HG03521 (cell line): Measurements from ENCODE around the gene FOXL2NB.
A peak's percentile ranks its signal among the peaks of the same experiment; 100 is the strongest.

Source experiments
- ATAC-seq: cut with Tn5 transposase; IDR thresholded peaks from one replicate; pipeline ENCODE4 v1.9.1; 2021; ENCODE audit warnings: mild to moderate bottlenecking, moderate library complexity; ENCODE audit not compliant: unreplicated experiment

FOXL2NB gene

GRCh38 chr3:138928727-138929372 lies 18.2 kb upstream of the FOXL2NB start:
- ATAC-seq: no peak

- ATAC-seq: no peak
Observed at GRCh38 chr3:138933068-138933668, 13.8 kb upstream of the FOXL2NB start.

GRCh38 chr3:138933981-138934691 lies 12.9 kb upstream of the FOXL2NB start:
- no peak for ATAC-seq

GRCh38 chr3:138935505-138935862 lies 11.5 kb upstream of the FOXL2NB start:
- ATAC-seq: no peak

- ATAC-seq: peak; percentile 62
Observed at GRCh38 chr3:138935863-138936740, 10.9 kb upstream of the FOXL2NB start.

GRCh38 chr3:138936741-138937689 lies 10.0 kb upstream of the FOXL2NB start:
- ATAC-seq: no peak

- ATAC-seq: no peak
Observed at GRCh38 chr3:138937690-138938055, 9.3 kb upstream of the FOXL2NB start.

GRCh38 chr3:138938056-138938876 lies 8.8 kb upstream of the FOXL2NB start:
- ATAC-seq: no peak

- ATAC-seq: no peak
Observed at GRCh38 chr3:138938877-138939560, 8.0 kb upstream of the FOXL2NB start.

GRCh38 chr3:138939561-138940241 lies 7.3 kb upstream of the FOXL2NB start:
- ATAC-seq: no peak

- ATAC-seq: no peak
Observed at GRCh38 chr3:138940446-138940845, 6.6 kb upstream of the FOXL2NB start.

GRCh38 chr3:138941259-138941885 lies 5.6 kb upstream of the FOXL2NB start:
- no peak for ATAC-seq

GRCh38 chr3:138942271-138942670 lies 4.7 kb upstream of the FOXL2NB start:
- no peak for ATAC-seq

- no peak for ATAC-seq
Observed at GRCh38 chr3:138942861-138943623, 4.0 kb upstream of the FOXL2NB start.

GRCh38 chr3:138943724-138944653 lies 3.0 kb upstream of the FOXL2NB start:
- ATAC-seq: no peak

- ATAC-seq: no peak
Observed at GRCh38 chr3:138944654-138944928, 2.4 kb upstream of the FOXL2NB start.
